Measurements from ENCODE around the gene S100A8.

The S100A8 gene

DNA sequence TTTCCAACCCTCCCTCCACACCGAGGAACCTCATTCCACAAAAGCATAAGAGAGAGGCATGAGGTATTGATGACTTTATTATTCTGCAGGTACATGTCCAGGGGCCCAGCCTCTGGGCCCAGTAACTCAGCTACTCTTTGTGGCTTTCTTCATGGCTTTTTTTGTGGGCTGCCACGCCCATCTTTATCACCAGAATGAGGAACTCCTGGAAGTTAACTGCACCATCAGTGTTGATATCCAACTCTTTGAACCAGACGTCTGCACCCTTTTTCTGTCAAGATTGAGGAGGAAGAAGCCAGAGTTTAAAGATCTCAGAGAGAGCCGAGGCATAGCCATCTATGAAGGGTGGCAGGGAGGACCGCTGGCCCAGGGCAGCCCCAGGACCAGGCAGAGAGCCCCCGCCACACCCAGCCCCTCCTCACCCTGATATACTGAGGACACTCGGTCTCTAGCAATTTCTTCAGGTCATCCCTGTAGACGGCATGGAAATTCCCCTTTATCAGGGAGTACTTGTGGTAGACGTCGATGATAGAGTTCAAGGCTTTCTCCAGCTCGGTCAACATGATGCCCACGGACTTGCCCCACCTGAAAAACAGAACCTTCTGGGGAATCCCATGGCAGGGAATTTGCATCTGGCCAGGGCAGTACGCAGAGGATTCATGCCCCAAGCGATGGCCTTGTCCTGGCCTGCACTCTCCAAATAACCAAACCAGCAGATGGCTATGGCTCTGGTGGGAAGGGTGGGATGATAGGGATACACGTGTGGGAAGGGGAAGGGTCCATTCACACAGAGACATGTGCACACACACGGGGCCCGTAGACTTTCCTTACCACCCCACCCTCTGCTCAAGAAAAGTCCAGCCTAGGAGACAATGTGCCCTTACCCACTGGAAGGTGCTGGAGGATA is 647 bp downstream of the S100A8 start:
- DNase-seq, result no peak

GRCh38 chr1:153389401-153389800 is 1.5 kb downstream of the S100A8 start:
- no peak for DNase-seq

DNA sequence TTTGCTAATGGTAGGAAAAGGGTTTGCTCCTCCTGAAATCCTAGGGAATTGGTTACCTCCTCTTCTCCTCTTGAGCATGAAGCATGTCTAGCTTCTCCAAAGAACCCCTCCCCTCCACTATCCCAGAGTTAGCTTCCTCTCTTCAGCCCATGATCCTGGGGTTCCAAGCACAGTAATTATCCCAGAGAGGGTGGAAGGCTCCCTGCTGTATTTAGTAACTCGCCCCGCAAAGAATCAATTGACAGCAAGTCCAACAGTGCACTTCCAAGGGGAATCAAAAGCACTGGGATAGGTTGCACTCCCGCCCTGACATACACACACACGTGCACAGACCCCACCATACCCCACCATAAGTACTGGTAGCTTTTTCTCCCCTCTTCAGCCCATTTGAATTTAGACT is 3.1 kb downstream of the S100A8 start:
- DNase-seq, result no peak

GRCh38 chr1:153387001-153387400 is 3.9 kb downstream of the S100A8 start:
- no peak for DNase-seq

DNA sequence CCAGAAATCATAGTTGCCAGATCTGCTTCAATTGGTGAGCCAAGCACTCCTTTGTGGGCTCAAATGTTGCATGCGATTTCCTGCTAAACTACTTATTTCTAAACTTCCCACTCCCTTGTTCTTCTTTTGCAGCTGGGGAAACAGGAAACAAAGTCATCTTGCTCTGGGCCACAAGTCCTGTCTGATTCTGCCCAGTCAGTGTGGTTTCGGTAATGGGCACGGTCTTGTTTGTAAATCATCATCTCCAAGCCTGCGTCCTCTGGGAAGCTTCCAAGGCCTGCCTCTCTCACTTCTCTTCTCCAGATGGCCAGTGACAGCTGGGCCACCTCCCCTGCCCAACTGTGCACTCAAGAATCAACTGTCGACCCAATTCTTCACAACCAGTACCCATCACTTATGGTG is 4.4 kb downstream of the S100A8 start:
- no peak for DNase-seq

GRCh38 chr1:153384958-153385580 is 5.8 kb downstream of the S100A8 start:
- no peak for DNase-seq

DNA sequence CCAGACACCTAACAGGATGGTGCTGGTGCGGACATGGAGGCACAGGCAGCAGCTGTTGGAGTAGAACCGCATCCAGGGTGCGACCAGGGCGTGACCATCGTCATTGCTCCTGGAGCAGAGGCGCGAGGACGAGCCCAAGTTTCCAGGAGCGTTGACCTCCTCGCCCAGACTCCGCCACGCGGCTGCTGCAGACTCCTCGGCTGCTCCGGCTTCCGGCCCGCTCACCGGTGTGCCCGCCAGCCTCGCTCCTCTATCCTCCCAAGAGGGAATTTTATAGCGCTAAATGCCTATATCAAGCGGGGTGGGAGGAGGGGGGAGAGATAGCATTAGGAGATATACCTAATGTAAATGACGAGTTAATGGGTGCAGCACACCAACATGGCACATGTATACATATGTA is 10.2 kb downstream of the S100A8 start:
- no peak for DNase-seq

DNA sequence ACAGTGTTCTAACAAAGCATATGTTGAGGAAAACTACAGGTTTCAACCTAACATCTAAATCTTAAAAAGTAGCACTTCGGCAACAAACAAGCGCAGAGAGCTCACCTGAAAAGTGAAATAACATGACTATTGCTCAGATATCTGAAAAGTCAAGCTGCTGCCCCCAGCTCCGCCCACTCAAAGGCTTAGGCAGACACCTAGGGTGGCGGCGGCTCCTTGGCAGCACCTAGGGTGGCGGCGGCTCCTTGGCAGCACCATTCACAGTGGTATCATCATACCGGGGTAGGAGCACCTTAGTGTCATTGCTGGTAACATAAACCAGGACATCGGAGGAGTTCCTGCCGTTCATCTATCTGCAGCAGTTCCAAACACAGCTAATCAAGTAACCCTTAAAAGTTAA is 11.3 kb downstream of the S100A8 start:
- no peak for DNase-seq

DNA sequence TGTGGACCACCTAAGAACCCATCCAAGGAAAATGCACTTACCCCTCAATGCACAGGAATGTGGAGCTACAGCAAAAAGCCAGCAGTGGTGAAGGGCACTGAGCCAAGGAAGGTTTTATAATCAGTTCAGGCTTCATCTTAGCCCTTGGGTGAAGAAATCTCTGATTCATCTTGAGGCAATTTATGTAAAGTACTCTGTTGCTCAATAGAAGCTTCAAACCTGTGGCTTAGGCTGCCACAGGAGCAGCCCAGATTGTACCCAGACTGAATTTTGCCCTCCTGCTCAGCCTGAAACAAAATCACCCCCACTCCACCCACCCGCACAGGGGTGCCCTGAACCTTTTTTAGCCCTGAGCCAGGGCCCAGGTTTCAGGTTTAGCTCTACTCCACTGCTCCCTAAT is 15.4 kb downstream of the S100A8 start, which contains the start of gene S100A12:
S100A12 (minus strand) TSS at position 111 of the 400 bp plus-strand sequence. CDS start 1,029 bp downstream, outside the sequence.
- no peak for DNase-seq

DNA sequence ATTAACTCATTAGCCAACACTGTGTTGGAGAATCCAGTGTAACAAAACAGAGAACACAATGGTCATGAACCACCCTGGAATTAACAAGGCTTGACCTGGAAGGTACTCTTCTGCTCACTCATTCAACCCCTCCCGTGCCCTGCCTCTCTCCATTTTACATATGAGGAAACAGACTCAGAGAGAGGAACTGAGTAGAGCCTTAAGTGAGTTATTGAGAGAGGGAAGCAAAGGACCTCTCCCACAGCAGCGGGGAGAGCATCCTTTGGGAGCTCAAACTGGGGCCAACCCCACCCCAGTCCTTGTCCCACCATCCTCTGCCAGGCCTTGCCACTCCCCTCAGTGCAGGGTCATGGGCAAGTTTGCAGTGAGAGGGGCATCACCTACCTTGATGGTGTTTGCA is 16.8 kb downstream of the S100A8 start:
- no peak for DNase-seq

- no peak for DNase-seq
Observed at GRCh38 chr1:153372571-153372970, 18.3 kb downstream of the S100A8 start.

- no peak for DNase-seq
Observed at GRCh38 chr1:153371231-153371630, 19.6 kb downstream of the S100A8 start.

GRCh38 chr1:153370146-153370545 is 20.7 kb downstream of the S100A8 start:
- no peak for DNase-seq

GRCh38 chr1:153368495-153368894 is 22.4 kb downstream of the S100A8 start:
- no peak for DNase-seq

- DNase-seq, result no peak
Observed at GRCh38 chr1:153367090-153367489, 23.8 kb downstream of the S100A8 start.

DNA sequence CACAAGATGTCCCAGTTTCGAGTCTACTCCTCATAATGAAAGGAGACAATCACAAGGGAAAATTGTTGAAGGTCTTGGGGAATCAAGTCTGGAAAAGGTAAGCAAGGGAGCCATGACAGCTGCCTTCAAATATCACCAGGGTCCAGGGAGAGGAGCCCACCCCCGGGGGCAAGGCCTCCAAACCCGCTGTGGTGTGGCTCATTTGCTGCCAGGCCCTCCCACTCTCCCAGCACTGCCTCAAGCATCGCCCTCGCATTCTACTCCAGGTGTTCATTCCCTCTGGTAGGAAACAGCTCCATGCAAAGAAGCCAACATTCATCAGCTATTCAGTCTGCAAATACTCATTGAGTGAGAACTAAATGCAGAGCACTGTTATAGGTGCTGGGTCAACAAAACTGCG is 24.6 kb downstream of the S100A8 start:
- no peak for DNase-seq

GRCh38 chr1:153365696-153366095 is 25.2 kb downstream of the S100A8 start:
- DNase-seq, result no peak

- DNase-seq, result no peak
Observed at GRCh38 chr1:153364766-153365666, 25.9 kb downstream of the S100A8 start.

DNA sequence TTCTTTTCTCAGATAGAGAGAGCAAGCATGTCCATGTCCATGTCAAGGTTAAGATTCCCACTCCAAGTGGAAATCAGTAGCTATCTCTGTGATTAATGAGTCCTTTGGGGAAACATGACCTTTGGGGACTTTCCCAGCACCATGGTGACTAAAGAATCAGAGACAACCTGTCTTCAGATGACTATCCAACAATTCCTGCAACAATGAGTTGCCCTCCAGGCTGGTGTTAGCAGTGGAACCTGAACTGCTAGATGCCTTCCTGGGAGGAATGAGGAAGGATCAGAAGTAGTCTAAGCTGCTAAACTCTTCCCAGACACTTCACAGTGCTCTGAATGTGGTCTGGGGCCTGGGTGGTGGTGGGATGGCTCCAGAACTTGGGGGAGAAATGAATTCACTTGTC is 26.7 kb downstream of the S100A8 start:
- DNase-seq, result no peak

DNA sequence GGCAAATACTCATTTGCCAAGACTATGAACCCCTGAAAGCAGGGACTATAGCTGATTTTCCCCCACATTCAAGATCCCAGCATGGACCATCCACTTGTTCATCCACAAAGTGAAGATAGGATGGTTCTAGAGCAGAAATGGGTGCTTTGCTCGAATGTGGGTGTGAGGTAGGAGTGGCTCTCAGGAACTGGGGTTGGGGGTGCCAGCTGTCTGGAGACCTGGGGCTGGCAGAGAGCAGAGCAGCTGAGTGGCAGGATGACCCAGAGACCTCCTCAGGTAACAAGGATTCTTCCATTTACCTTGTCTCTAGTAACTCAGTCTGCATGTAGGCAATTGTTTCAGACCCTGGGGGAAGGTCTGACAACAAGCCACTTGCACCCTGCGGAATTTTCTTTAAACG is 27.2 kb downstream of the S100A8 start:
- DNase-seq, result no peak

GRCh38 chr1:153362187-153362775 is 28.6 kb downstream of the S100A8 start:
- no peak for DNase-seq

DNA sequence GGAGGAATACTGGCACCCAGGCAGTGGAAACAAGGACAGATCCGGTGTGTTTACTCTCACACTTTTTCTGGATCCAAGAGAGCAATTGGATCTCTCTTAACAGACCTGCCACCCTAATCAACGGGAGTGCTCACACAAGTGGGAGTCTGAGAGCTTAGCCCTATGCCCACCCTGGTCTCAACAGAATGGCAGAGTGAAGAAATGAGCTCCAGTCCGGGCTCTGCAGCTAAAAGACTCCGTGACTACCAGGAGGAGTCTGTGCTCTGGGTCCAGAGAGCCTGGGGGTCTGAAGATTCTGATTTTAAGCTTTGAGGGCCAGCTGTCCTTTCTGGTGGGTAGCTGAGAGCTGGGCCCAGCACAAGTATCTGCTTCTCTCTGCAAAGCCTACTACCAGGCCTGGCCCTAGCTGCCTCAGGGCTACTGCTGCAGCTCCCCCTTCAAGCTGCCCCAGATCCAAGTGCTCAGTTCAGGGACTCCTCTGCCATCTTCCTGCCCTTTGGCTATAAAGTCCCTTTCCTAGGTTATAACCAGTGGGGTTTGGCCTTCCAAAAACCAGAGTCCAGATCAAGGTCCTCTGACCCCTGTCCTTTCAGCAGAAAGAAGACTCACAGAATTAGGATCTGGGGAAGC is 29.3 kb downstream of the S100A8 start:
- no peak for DNase-seq
